PC-3 (cell line): ENCODE results near the gene ALKBH5. TPM values are rescaled to one million over a fixed set of nuclear protein-coding genes. Genes with fewer than 3 reads are reported as not detected.

Experiments
- ATAC-seq: fragments of 200-7000 bp; cut with Tn5 transposase; 2 replicates; pipeline ENCODE4 v1.9.1; 2020; ENCODE audit warnings: mild to moderate bottlenecking, moderate library complexity
- BruUV-seq: library from RNA; stranded (reverse); fragments of 400-500 nt; replicated peaks from 2 replicates; lab custom pipeline; 2021; lab: Mats Ljungman, UMichigan
- CTCF ChIA-PET: fragments of 300-600 bp; sonication (Branson Sonifier 250); formaldehyde crosslinking; loops from one replicate; lab custom pipeline; 2022; ENCODE audit warnings: antibody characterized with exemption; lab: Charles Lee
- POLR2A ChIA-PET: fragments of 300-600 bp; sonication (Branson Sonifier 250); formaldehyde crosslinking; loops from one replicate; lab custom pipeline; 2022; ENCODE audit warnings: antibody characterized with exemption; ENCODE audit not compliant: unreplicated experiment; lab: Charles Lee
- DNase-seq: peaks from one replicate; pipeline ENCODE4 v3.0.0-alpha.2; 2015
- H2AFZ ChIP-seq: fragments of 300-600 bp; sonication (generic); 2 replicates; pipeline ENCODE4 v1.6.0; 2016; ENCODE audit warnings: antibody characterized with exemption, low read length
- H3F3A ChIP-seq: fragments of 300-600 bp; sonication (generic); one replicate; pipeline ENCODE4 v1.6.0; 2017; ENCODE audit warnings: antibody characterized with exemption, low read length, control low read depth, mild to moderate bottlenecking; ENCODE audit not compliant: unreplicated experiment
- H3K27ac ChIP-seq: fragments of 300-600 bp; sonication (generic); 2 replicates; pipeline ENCODE4 v1.5.1; 2016; ENCODE audit warnings: mild to moderate bottlenecking, low read length
- H3K27me3 ChIP-seq: fragments of 300-600 bp; sonication (generic); 2 replicates; pipeline ENCODE4 v1.6.1; 2016; ENCODE audit warnings: low read length, mixed read lengths
- H3K36me3 ChIP-seq: fragments of 300-600 bp; sonication (generic); 2 replicates; pipeline ENCODE4 v1.6.1; 2016; ENCODE audit warnings: low read depth, mixed run types, low read length, mixed read lengths
- H3K4me1 ChIP-seq: fragments of 300-600 bp; sonication (generic); 2 replicates; pipeline ENCODE4 v1.5.1; 2016; ENCODE audit warnings: low read length; ENCODE audit not compliant: insufficient read depth
- H3K4me2 ChIP-seq: fragments of 300-600 bp; sonication (generic); 2 replicates; pipeline ENCODE4 v1.6.0; 2016; ENCODE audit warnings: low read length
- H3K4me3 ChIP-seq: fragments of 300-600 bp; sonication (generic); 2 replicates; pipeline ENCODE4 v1.5.1; 2016; ENCODE audit warnings: mild to moderate bottlenecking, low read length, mixed read lengths
- H3K79me2 ChIP-seq: fragments of 300-600 bp; sonication (generic); 2 replicates; pipeline ENCODE4 v1.6.1; 2017; ENCODE audit warnings: low read length, mixed read lengths
- H3K9ac ChIP-seq: fragments of 300-600 bp; sonication (generic); 2 replicates; pipeline ENCODE4 v1.6.0; 2016; ENCODE audit warnings: mild to moderate bottlenecking, low read length
- H3K9me2 ChIP-seq: fragments of 300-600 bp; sonication (generic); replicated peaks from 2 replicates; pipeline ENCODE4 v1.6.1; 2016; ENCODE audit warnings: mixed run types, low read length, mixed read lengths
- H3K9me3 ChIP-seq: fragments of 300-600 bp; sonication (generic); 2 replicates; pipeline ENCODE4 v1.6.1; 2016; ENCODE audit warnings: low read length, mixed read lengths
- H4K20me1 ChIP-seq: fragments of 300-600 bp; sonication (generic); 2 replicates; pipeline ENCODE4 v1.6.1; 2016; ENCODE audit warnings: low read length, mixed read lengths
- CTCF ChIP-seq: fragments of 300-600 bp; sonication (generic); conservative IDR thresholded peaks from 2 replicates; pipeline ENCODE4 v1.5.1; 2017; ENCODE audit warnings: antibody characterized with exemption, low read depth, mild to moderate bottlenecking, low read length
- EZH2 ChIP-seq: fragments of 300-600 bp; sonication (generic); IDR thresholded peaks from one replicate; pipeline ENCODE4 v1.6.1; 2017; ENCODE audit warnings: antibody characterized with exemption, mild to moderate bottlenecking, low read length; ENCODE audit not compliant: unreplicated experiment
- EZH2phosphoT487 ChIP-seq: fragments of 300-600 bp; sonication (generic); IDR thresholded peaks from 2 replicates; pipeline ENCODE4 v1.6.1; 2018; ENCODE audit warnings: mild to moderate bottlenecking, antibody characterized with exemption, low read length, borderline replicate concordance
- intact Hi-C: fragments of 100-400 bp; cut with micrococcal nuclease; formaldehyde crosslinking; loops from 2 replicates; pipeline ENCODE4 v1.9.0; 2023
- total RNA-seq: library from RNA; depleted of rRNA; stranded (reverse); fragments of >200 nt; gene quantifications from 2 replicates; pipeline ENCODE4 v1.2.3, GENCODE V29; 2014

ALKBH5 gene
- total RNA-seq, 1 experiment from 2014 or later: 207 TPM

GRCh38 chr17:18228176-18228682 lies 44.6 kb downstream of the ALKBH5 start:
- Histone ChIP-seq H3K9me3 (no peaks in the 10 kb centered on the region), H3K27me3 (no peaks in the 10 kb centered on the region), H3K36me3 (no peaks in the 10 kb centered on the region), H3K9me2 (no peaks in the 10 kb centered on the region), H3K4me2 (no peak overlapping the region), H3F3A (no peaks in the 10 kb centered on the region), H4K20me1 (0 out of 2 replicates have a peak, but pooled peaks cover 4% of the 10 kb centered on the region), H3K79me2 (peaks cover 37% of the 10 kb centered on the region), H3K9ac (no peak overlapping the region), H3K27ac (no peak overlapping the region), H3K4me3 (no peak overlapping the region), H3K4me1 (peaks cover 12% of the 10 kb centered on the region; the same call in 1 of the 2 replicates), H2AFZ (no peak overlapping the region)
- ATAC-seq (no peak), DNase-seq (no peak)
- no peak for TF ChIP-seq CTCF
- no peak for TF ChIP-seq EZH2phosphoT487
- no peak for TF ChIP-seq EZH2
- ChIA-PET POLR2A (no interaction called here), CTCF (no interaction called here)
- no TSS peak for BruUV-seq
- intact Hi-C loops: no loop called here

GRCh38 chr17:18229254-18229653 lies 45.6 kb downstream of the ALKBH5 start:
- H3K79me2 ChIP-seq: peaks cover 37% of the 10 kb centered on the region
- H3K9ac ChIP-seq: no peak overlapping the region
- DNase-seq (no peak), ATAC-seq (no peak)
- CTCF ChIA-PET: no interaction called here
- no peak for TF ChIP-seq CTCF
- TF ChIP-seq EZH2: no peak
- TF ChIP-seq EZH2phosphoT487: no peak
- POLR2A ChIA-PET: no interaction called here
- H3K27me3 ChIP-seq: no peaks in the 10 kb centered on the region
- no peaks in the 10 kb centered on the region for H3K9me2 ChIP-seq
- no peak overlapping the region for H3K4me2 ChIP-seq
- no peak overlapping the region for H2AFZ ChIP-seq
- peaks cover 2% of the 10 kb centered on the region; the same call in 1 of the 2 replicates for H3K36me3 ChIP-seq
- H3K4me1 ChIP-seq: peaks cover 12% of the 10 kb centered on the region; the same call in 1 of the 2 replicates
- H3F3A ChIP-seq: no peaks in the 10 kb centered on the region
- H3K9me3 ChIP-seq: no peaks in the 10 kb centered on the region
- intact Hi-C loops: no loop called here
- H3K4me3 ChIP-seq: no peak overlapping the region
- 0 out of 2 replicates have a peak, but pooled peaks cover 4% of the 10 kb centered on the region for H4K20me1 ChIP-seq
- H3K27ac ChIP-seq: no peak overlapping the region
- no TSS peak for BruUV-seq

- H3K9me2 ChIP-seq: no peaks in the 10 kb centered on the region
- CTCF ChIA-PET: no interaction called here
- no peak for ATAC-seq
- H2AFZ ChIP-seq: no peak overlapping the region
- no peaks in the 10 kb centered on the region for H3K9me3 ChIP-seq
- H3K27me3 ChIP-seq: no peaks in the 10 kb centered on the region
- H3K4me3 ChIP-seq: no peak overlapping the region
- peaks cover 3% of the 10 kb centered on the region; the same call in 1 of the 2 replicates for H3K36me3 ChIP-seq
- BruUV-seq: no TSS peak
- no peak overlapping the region for H3K4me2 ChIP-seq
- POLR2A ChIA-PET: no interaction called here
- H4K20me1 ChIP-seq: 0 out of 2 replicates have a peak, but pooled peaks cover 4% of the 10 kb centered on the region
- intact Hi-C loops: no loop called here
- H3K9ac ChIP-seq: no peak overlapping the region
- no peaks in the 10 kb centered on the region for H3F3A ChIP-seq
- H3K79me2 ChIP-seq: peaks cover 37% of the 10 kb centered on the region
- TF ChIP-seq CTCF (no peak), EZH2phosphoT487 (no peak), EZH2 (no peak)
- H3K4me1 ChIP-seq: peaks cover 11% of the 10 kb centered on the region; the same call in 1 of the 2 replicates
- H3K27ac ChIP-seq: no peak overlapping the region
- DNase-seq: no peak
Observed at GRCh38 chr17:18229771-18230170, 46.1 kb downstream of the ALKBH5 start.
